HG02852 (cell line): ENCODE data around the gene CIITA.
"Not testable (repeated sequence)": the region's sequence is repeated elsewhere in the genome, so short reads cannot be mapped to it uniquely, and the experiment has no call there.

ENCODE experiments used
- ATAC-seq: cut with Tn5 transposase; IDR thresholded peaks from one replicate; pipeline ENCODE4 v1.9.1; 2021; ENCODE audit warnings: mild to moderate bottlenecking, moderate library complexity; ENCODE audit not compliant: unreplicated experiment

The CIITA gene

DNA sequence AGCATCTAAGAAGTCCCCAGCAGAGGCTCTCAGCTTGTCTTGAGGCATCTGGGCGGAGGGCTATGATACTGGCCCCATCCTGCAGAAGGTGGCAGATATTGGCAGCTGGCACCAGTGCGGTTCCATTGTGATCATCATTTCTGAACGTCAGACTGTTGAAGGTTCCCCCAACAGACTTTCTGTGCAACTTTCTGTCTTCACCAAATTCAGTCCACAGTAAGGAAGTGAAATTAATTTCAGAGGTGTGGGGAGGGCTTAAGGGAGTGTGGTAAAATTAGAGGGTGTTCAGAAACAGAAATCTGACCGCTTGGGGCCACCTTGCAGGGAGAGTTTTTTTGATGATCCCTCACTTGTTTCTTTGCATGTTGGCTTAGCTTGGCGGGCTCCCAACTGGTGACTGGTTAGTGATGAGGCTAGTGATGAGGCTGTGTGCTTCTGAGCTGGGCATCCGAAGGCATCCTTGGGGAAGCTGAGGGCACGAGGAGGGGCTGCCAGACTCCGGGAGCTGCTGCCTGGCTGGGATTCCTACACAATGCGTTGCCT is at the start of gene CIITA:
TSS of gene CIITA (plus strand) at position 404 of the 543 bp plus-strand sequence. CDS start at position 533, 129 bp downstream.
- peak; percentile 51 for ATAC-seq

DNA sequence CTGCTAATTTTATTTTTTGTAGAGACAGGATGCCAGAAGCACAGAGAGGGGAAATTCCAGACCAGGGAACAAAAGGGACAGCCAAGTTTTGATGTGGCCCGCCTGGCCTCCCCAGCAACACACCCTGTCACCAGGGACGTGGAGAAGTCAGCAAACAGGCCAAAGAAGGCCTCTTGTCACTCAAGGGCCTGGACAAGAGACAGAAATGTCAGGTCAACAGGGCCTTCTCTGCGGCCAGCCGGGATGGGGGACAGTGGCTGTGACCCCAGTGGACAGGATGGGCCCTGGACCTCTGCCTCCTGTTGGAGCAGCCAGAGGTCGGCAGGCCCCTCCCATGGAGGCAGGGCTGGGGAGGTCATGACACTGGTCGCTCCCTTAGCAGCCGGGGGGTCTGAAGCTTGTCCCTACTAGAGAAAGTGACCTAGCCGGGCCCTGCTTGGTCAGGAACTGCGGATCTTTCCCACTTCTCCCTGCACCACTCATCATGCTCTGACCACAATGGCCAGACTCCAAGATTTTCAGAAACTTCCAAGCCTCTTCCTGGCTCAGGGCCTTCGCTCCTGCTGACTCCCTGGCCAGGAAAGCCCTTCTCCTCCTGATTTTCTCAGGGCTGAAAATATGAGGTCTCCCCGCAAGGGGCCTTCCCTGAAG is 49.2 kb upstream of the CIITA start:
- ATAC-seq = no peak

- ATAC-seq = no peak
These were observed 48.1 kb upstream of the CIITA start for GRCh38 chr16:10828851-10829366.

DNA sequence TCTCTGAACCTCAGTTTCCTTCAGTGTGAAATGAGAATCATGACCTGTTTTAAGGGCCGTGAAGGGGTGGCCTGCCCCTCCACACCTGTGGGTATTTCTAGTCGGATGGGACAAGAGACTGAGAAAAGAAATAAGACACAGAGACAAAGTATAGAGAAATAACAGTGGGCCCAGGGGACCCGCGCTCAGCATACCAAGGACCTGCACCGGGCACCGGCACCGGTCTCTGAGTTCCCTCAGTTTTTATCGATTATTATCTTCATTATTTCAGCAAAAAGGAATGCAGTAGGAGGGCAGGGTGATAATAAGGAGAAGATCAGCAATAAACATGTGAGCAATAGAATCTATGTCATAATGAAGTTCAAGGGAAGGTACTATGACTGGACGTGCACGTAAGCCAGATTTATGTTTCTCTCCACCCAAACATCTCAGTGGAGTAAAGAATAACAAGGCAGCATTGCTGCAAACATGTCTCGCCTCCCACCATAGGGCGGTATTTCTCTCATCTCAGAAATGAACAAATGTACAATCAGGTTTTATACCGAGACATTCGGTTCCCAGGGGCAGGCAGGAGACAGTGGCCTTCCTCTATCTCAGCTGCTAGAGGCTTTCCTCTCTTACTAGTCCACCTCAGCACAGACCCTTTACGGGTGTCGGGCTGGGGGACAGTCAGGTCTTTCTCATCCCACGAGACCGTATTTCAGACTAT is 47.5 kb upstream of the CIITA start:
- not testable (repeated sequence) for ATAC-seq

DNA sequence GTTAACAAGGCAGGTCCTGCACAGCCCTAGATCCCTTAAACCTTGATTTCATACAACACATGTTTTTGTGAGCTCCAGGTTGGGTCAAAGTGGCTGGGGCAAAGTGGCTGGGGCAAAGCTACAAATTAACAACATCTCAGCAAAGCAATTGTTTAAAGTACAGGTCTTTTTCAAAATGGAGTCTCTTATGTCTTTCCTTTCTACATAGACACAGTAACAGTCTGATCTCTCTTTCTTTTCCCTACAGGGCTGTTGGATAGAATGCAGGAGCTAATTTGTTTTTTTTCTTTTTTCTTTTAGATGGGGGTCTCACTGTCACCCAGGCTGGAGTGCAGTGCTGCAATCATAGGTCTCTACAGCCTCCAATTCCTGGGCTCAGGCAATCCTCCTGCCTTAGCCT is 46.8 kb upstream of the CIITA start:
- not testable (repeated sequence) for ATAC-seq

- ATAC-seq = no peak
These were observed 44.8 kb upstream of the CIITA start for GRCh38 chr16:10831894-10832886.

DNA sequence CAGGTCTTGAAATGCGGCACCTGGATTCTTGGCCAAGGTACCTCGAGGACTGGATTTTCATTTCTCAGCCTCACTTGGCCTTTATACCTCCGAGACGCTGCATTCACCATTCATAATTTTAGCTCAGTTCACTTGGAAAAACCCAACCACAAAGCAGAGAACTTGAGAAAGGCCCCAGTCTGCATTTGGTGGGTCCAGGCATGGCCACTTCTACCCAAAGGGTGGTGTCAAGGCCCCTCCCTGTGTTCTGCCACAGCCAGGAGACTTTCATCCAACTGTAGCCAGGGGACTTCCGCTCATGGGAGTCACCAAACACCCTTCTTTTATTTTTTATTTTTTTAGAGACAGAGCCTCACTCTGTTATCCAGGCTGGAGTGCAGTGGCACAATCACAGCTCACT is 43.7 kb upstream of the CIITA start:
- no peak for ATAC-seq

GRCh38 chr16:10834130-10834529 is 42.9 kb upstream of the CIITA start:
- no peak for ATAC-seq

DNA sequence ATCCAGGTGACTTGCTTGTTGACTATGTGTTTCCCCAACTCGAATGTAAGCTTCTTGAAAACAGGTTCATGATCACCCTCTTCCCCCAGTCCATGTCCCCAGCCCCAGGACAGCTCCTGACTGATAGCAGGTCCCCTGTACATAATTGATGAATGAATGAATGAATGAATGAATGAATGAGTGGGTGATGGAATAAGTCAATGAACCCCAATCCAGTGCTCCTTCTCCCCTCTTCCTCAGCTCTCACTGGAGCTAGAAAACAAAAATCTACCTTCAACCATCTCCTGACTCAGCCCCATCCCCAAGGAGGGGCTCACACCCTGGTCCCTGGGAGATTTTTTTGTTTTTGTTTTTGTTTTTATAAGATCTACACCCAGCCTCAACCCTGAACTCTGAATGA is 42.2 kb upstream of the CIITA start:
- ATAC-seq = no peak

DNA sequence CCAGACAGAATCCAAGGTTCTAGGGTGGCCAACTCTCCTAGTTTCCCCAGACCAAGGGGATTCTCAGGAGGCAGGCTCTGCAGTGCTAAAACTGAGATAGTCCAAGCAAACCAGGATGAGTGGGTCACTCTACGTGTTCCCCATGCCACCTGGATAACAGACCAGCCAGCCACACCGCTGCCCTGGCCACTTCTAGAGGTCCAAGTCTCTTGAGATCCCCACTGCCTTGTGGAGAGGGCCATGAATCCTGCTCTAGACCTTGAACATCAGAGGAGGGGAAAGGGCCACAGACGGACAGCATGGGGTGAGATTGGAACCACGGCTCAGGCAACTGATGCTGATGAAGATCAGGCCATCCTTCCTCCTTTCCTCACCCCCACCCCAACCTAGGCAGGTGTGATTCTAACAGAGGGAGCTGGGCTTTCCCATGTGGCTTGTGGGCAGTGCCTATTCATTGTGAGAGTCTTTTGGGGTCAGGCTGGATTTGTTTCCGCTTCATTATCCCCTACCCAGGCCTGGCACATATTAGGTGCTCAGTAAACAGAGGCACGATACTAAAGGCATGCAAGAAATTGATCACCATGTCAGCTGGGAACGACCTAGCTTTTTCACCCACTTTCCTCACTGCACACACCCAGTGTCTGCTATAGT is 41.6 kb upstream of the CIITA start:
- ATAC-seq = peak; percentile 50

GRCh38 chr16:10836174-10836853 is 40.7 kb upstream of the CIITA start:
- no peak for ATAC-seq

DNA sequence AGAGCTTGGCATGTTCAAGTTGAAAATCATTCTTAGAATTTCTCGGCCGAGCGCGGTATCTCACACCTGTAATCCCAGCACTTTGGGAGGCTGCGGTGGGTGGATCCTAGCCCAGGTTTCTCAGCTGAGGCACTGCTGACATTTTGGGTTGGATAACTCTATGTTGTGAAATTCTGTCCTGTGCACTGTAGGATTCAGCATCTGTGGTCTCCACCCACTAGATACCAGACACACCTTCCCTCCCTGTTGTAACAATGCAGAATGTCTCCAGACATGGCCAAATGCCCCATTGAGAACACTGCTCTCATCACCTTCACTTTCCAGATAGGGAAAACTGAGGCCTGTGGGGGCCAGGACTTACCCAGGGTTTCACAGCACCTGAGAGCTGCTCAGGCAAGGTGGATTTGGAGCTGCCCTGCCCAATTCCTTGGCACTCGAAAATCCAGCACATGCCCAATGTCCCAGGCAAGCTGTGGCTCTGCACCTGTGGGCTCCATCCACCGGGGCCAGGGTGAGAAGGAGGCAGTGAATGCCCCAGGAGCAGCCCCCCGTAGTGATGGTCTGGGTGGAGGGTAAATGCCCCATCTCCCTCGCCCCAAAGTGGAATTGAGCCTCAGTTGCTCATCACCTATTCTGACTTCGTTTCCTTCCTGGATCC is 38.3 kb upstream of the CIITA start:
- no peak for ATAC-seq

GRCh38 chr16:10839279-10839666 is 37.7 kb upstream of the CIITA start:
- ATAC-seq = no peak

DNA sequence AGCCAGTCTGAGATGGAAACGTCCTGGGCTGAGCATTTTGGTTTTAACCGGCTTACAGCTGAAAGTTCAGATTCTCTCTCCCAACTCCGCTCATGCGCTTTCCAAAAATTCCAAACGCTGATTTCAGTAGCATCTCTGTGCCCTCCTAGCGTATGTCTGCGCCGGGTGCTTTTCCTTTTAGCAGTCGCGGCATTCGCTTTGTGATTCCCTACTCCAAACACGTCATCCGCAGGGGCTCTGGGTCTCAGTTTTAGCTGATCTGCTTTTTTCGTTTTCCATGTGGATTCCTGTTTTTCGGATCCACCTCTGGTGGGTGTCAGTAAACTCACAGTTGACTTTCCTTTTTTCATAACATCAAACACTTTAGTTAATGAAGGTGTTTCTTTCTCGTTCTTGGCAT is 36.3 kb upstream of the CIITA start:
- no peak for ATAC-seq

DNA sequence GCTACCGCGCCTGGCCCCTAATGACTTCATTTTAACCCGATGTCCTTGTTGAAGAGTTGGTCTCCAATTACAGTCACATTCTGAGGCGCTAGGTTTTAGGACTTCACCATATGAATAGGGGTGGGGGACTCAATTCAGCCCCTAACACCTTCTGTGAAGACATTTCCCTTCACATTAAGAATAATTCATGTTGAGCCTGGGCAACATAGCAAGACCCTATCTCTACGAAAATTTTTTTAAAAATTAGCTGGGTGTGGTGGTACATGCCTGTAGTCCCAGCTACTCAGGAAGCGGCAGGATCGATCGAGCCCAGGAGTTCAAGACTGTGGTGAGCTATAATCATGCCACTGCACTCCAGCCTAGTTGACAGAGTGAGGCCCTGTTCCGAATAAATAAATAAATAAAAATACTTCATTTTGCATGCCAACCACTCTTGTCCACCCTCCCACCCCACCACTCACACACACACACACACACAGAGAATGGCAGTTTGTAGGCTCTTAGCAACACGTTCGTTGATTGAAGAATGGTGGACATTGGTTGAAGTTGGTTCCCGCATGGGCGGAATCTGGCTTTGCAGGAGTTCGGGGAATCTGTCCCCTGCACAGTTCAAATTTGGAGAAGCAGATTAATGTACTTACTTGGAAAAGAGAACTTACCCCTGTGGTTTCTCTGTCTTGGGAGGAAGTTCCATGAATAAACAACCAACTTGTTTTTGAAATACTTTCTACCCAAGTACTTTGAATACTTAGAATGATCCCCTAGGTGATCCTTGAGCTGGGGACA is 30.6 kb upstream of the CIITA start:
- no peak for ATAC-seq

- ATAC-seq = no peak
These were observed 29.8 kb upstream of the CIITA start for GRCh38 chr16:10847176-10847575.

- ATAC-seq = no peak
These were observed 27.1 kb upstream of the CIITA start for GRCh38 chr16:10849736-10850477.

GRCh38 chr16:10850478-10850850 is 26.5 kb upstream of the CIITA start:
- ATAC-seq = no peak
